IPS-20b (cell line): Measurements from ENCODE around the gene C9orf152.

Experiments
- H3K27ac ChIP-seq: one replicate; pipeline ENCODE4 v1.5.1; 2013; ENCODE audit warnings: low read length
- H3K27me3 ChIP-seq: 2 replicates; pipeline ENCODE4 v1.6.1; 2013; ENCODE audit warnings: mild to moderate bottlenecking, low read length, inconsistent platforms; ENCODE audit not compliant: insufficient read depth
- H3K36me3 ChIP-seq: 2 replicates; pipeline ENCODE4 v1.6.1; 2013; ENCODE audit warnings: low read depth, mild to moderate bottlenecking, inconsistent platforms, low read length, moderate library complexity; ENCODE audit not compliant: insufficient read depth
- H3K4me1 ChIP-seq: 2 replicates; pipeline ENCODE4 v1.6.1; 2013; ENCODE audit warnings: mild to moderate bottlenecking, control low read depth, inconsistent platforms, low read length, moderate library complexity; ENCODE audit not compliant: insufficient read depth
- H3K4me3 ChIP-seq: 2 replicates; pipeline ENCODE4 v1.5.1; 2013; ENCODE audit warnings: mild to moderate bottlenecking, low read length, inconsistent platforms
- H3K9ac ChIP-seq: 2 replicates; pipeline ENCODE4 v1.6.1; 2013; ENCODE audit warnings: low read depth, mild to moderate bottlenecking, inconsistent platforms, low read length, moderate library complexity
- H3K9me3 ChIP-seq: 2 replicates; pipeline ENCODE4 v1.6.1; 2013; ENCODE audit warnings: mild to moderate bottlenecking, low read depth, low read length, inconsistent platforms; ENCODE audit not compliant: insufficient read depth

The C9orf152 gene

GRCh38 chr9:110248361-110248760, 40.4 kb upstream of the C9orf152 start:
- no peak overlapping the region for H3K27ac ChIP-seq
- H3K9me3 ChIP-seq: no peaks in the 10 kb centered on the region
- H3K4me1 ChIP-seq: 0 out of 2 replicates have a peak, but pooled peaks cover under 1% of the 10 kb centered on the region
- H3K27me3 ChIP-seq: no peaks in the 10 kb centered on the region
- peaks cover 67% of the 10 kb centered on the region for H3K36me3 ChIP-seq
- no peak overlapping the region for H3K4me3 ChIP-seq
- no peak overlapping the region for H3K9ac ChIP-seq

GRCh38 chr9:110246214-110246613, 38.3 kb upstream of the C9orf152 start:
- Histone ChIP-seq H3K9me3 (no peaks in the 10 kb centered on the region), H3K36me3 (peaks cover 77% of the 10 kb centered on the region), H3K27ac (no peak overlapping the region)

GRCh38 chr9:110244616-110245015, 36.7 kb upstream of the C9orf152 start:
- no peak overlapping the region for H3K9ac ChIP-seq
- H3K27ac ChIP-seq: no peak overlapping the region
- peaks cover 5% of the 10 kb centered on the region; the same call in 1 of the 2 replicates for H3K4me1 ChIP-seq
- peaks cover 62% of the 10 kb centered on the region for H3K36me3 ChIP-seq
- H3K4me3 ChIP-seq: no peak overlapping the region
- H3K9me3 ChIP-seq: no peaks in the 10 kb centered on the region
- no peaks in the 10 kb centered on the region for H3K27me3 ChIP-seq

More at GRCh38 chr9:110246214-110246613, 38.3 kb upstream of the C9orf152 start:
- Histone ChIP-seq H3K4me3 (no peak overlapping the region), H3K27me3 (no peaks in the 10 kb centered on the region), H3K9ac (no peak overlapping the region), H3K4me1 (peaks cover 5% of the 10 kb centered on the region; the same call in 1 of the 2 replicates)

DNA sequence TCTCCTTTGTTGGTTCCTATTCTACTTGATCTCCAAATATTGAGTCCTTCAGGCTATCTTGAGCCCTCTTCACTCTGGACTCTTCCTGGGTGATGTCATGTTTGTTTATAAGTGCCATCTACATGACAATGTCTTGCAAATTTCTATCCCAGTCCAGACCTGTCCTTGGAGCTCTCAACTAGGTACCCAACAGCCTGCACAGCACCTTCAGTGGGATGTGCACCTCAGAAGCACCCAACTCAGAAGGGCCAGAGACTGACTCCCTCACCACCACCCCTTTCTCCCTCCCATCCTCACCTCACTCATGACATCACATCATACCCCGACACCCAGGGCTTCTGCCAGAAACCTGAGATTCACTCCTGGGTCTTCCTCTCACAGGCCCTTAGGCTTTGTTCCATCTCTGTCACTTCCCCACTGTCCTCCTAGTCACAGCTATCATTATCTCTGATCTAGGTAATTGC, 33.9 kb upstream of the C9orf152 start:
- Histone ChIP-seq H3K4me1 (peaks cover 5% of the 10 kb centered on the region; the same call in 1 of the 2 replicates), H3K9me3 (no peaks in the 10 kb centered on the region), H3K9ac (no peak overlapping the region), H3K36me3 (peaks cover 39% of the 10 kb centered on the region), H3K27ac (no peak overlapping the region), H3K27me3 (no peaks in the 10 kb centered on the region), H3K4me3 (no peak overlapping the region)

DNA sequence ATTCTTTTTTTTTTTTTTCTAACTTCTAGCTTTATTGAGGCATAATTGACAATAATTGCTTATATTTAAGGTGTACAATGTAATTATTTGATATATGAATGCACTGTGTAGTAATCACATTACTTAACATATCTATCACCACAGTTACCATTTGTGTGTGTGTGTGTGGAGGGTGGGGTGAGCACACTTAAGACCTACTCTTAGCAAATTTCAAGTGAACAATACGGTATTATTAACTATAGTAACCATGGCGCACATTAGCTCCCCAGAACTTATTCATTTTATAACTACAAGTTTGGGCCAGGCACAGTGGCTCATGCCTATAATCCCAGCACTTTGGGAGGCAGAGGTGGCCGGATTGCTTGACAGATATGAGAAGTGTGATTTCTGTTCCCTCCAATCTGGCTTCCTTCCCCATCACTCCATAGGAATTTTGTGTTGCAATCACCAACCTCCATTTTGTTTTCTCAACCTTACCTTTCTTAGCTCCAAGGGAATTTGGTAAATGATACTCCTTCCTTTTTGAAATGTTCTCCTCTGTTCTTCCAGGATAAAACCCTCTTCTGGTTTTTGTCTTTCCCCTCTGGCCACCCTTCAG, 33.4 kb upstream of the C9orf152 start:
- no peak overlapping the region for H3K4me3 ChIP-seq
- no peak overlapping the region for H3K27ac ChIP-seq
- peaks cover 34% of the 10 kb centered on the region for H3K36me3 ChIP-seq
- no peaks in the 10 kb centered on the region for H3K9me3 ChIP-seq
- no peak overlapping the region for H3K9ac ChIP-seq
- H3K27me3 ChIP-seq: no peaks in the 10 kb centered on the region
- H3K4me1 ChIP-seq: peaks cover 5% of the 10 kb centered on the region; the same call in 1 of the 2 replicates

DNA sequence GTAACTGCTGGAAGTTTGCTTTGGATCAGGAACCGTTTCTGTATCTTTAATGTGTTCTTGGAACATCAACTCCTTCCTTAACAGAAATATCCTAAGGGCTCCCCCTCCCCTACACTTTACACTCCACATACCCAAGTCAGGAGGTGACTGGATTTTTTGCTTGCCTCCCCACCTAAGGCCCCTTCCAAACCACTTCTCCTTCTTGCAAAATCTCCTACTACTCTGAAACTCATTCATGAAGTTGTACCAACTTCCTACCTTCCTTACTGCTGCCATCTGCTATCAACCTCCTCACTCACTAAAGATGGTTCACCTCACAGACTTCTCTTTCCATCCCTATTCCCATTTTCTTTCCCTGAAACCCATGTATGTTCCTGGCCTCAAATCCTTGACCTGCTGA, 32.2 kb upstream of the C9orf152 start:
- H3K9me3 ChIP-seq: no peaks in the 10 kb centered on the region

DNA sequence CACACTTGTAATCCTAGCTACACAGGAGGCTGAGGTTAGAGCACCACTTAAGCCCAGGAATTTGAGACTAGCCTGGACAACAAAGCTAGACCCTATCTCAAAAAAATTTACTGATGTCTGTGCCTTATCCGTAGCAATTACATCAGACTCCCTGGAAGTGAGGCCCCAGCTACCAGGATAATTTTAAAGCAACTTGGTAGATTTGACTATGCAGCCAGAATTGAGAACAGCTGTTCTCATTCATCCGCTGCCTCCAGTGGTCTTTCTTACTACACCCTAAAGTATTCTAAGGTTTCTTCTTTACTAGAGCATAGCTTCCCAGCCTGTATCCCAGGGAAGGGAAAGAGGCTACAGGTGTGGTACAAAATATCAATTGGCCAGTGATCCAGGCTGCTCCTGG, 20.4 kb upstream of the C9orf152 start:
- H3K4me1 ChIP-seq: no peaks in the 10 kb centered on the region
- H3K27ac ChIP-seq: no peak overlapping the region
- H3K9ac ChIP-seq: no peak overlapping the region

More for the DNA sequence above, 32.2 kb upstream of the C9orf152 start:
- no peak overlapping the region for H3K9ac ChIP-seq
- peaks cover 5% of the 10 kb centered on the region; the same call in 1 of the 2 replicates for H3K4me1 ChIP-seq
- no peak overlapping the region for H3K4me3 ChIP-seq
- H3K27ac ChIP-seq: no peak overlapping the region
- no peaks in the 10 kb centered on the region for H3K27me3 ChIP-seq
- H3K36me3 ChIP-seq: peaks cover 28% of the 10 kb centered on the region

GRCh38 chr9:110224583-110224982, 16.6 kb upstream of the C9orf152 start:
- Histone ChIP-seq H3K4me3 (no peak overlapping the region), H3K4me1 (no peaks in the 10 kb centered on the region), H3K27me3 (no peaks in the 10 kb centered on the region), H3K9ac (no peak overlapping the region), H3K9me3 (no peaks in the 10 kb centered on the region), H3K36me3 (no peaks in the 10 kb centered on the region), H3K27ac (no peak overlapping the region)

More for the DNA sequence above, 20.4 kb upstream of the C9orf152 start:
- no peaks in the 10 kb centered on the region for H3K36me3 ChIP-seq
- no peak overlapping the region for H3K4me3 ChIP-seq
- no peaks in the 10 kb centered on the region for H3K27me3 ChIP-seq
- H3K9me3 ChIP-seq: no peaks in the 10 kb centered on the region

DNA sequence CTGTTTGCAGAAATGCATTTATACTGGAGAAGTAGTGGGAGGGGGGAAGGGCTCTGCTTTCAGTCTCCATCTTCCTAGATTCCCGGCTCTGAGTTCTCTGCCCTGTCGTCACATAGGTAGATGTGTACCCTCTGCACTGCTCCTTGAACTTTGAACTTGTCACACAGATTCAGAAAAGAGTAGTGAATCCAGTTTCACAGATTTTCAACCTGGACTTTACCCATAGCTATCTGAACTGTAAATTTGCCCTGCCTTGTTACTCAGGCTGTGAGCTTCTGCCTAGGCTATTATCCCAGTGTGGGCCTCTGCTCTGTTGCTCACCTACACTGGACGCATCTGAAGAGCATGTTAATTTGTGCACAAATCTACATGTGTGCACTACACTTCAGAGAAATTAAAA, 12.8 kb upstream of the C9orf152 start:
- H3K4me1 ChIP-seq: no peaks in the 10 kb centered on the region
- H3K27me3 ChIP-seq: no peaks in the 10 kb centered on the region
- no peak overlapping the region for H3K9ac ChIP-seq
- no peaks in the 10 kb centered on the region for H3K36me3 ChIP-seq
- no peak overlapping the region for H3K27ac ChIP-seq
- no peaks in the 10 kb centered on the region for H3K9me3 ChIP-seq
- H3K4me3 ChIP-seq: no peak overlapping the region

DNA sequence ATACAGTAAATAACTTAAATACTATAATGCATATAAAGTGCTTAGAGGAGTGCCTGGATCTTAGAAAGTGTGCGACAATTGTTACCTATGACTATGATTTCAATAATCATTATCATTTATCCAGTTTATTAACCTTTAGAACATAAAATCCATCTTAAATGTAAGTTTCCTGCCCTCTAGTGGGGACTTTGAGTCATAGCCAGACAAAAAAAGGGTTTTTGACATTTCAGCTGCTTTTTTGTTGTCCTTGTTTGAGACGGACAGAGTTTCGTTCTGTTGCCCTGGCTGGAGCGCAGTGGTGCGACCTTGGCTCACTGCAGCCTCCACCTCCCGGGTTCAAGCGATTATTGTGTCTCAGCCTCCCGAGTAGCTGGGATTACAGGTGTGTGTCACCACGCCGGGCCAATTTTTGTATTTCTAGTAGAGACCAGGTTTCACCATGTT, 9.7 kb upstream of the C9orf152 start:
- Histone ChIP-seq H3K27ac (no peak overlapping the region), H3K9ac (no peak overlapping the region), H3K4me3 (no peak overlapping the region), H3K27me3 (no peaks in the 10 kb centered on the region), H3K4me1 (no peaks in the 10 kb centered on the region), H3K36me3 (no peaks in the 10 kb centered on the region), H3K9me3 (no peaks in the 10 kb centered on the region)

DNA sequence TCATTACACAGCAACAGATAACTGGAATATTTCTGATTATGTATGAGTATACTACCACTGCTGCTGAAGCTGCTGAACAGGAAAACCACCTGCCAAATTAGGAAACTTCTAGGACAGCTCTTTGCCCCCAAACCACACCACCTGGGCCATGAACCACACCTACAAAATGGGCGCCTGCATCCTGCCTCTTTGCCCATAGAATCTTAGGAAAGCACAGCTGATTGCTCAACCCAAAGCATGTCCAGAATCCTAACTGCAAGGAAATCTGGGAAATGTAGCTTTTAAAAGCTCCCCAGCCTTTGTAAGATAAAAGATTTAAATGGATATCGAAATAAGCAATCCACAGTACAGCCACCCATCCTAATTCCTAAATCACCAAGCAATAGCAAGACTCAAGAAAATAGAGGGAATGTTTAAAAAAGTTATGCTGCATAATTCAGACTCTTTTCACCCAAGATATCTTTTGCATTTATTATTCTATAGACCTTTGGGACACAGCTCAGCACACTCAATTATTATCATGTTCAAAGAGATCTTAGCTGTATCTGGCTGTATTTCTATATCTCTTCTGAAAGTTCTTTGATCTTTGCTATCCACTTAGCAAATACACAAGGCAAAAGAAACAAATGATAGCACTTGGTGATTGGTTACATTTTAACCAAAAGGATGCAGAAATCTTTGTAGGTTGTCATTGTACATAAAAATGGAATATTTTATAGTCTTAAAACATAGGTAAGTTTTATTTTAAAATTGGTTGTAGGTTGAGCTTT, 6.8 kb upstream of the C9orf152 start:
- H3K27ac ChIP-seq: no peak overlapping the region
- H3K27me3 ChIP-seq: no peaks in the 10 kb centered on the region

GRCh38 chr9:110214090-110214489, 6.1 kb upstream of the C9orf152 start:
- H3K9me3 ChIP-seq: no peaks in the 10 kb centered on the region
- no peak overlapping the region for H3K27ac ChIP-seq
- H3K27me3 ChIP-seq: no peaks in the 10 kb centered on the region
- no peak overlapping the region for H3K4me3 ChIP-seq
- H3K9ac ChIP-seq: no peak overlapping the region
- H3K36me3 ChIP-seq: no peaks in the 10 kb centered on the region
- no peaks in the 10 kb centered on the region for H3K4me1 ChIP-seq

More for the DNA sequence above, 6.8 kb upstream of the C9orf152 start:
- Histone ChIP-seq H3K36me3 (no peaks in the 10 kb centered on the region), H3K9ac (no peak overlapping the region), H3K9me3 (no peaks in the 10 kb centered on the region), H3K4me3 (no peak overlapping the region), H3K4me1 (no peaks in the 10 kb centered on the region)
